NCI-H1930 (cell line): Measurements from ENCODE around the gene PPY.
"Not testable (repeated sequence)": the region's sequence is repeated elsewhere in the genome, so short reads cannot be mapped to it uniquely, and the experiment has no call there.

Experiments
- DNase-seq, 2 experiments: peaks; one replicate each; lab custom pipeline; 2025; lab: John Stamatoyannopoulos, UW

Gene PPY

GRCh38 chr17:43942051-43942685, at the start of gene PPY:
Gene PPY (minus strand): TSS chr17:43942476. CDS start chr17:43941654, 822 bp downstream.
- no peak for DNase-seq

GRCh38 chr17:43988301-43988700, 46.0 kb upstream of the PPY start:
- DNase-seq: no peak

GRCh38 chr17:43987131-43988021, 45.1 kb upstream of the PPY start:
- no peak for DNase-seq

GRCh38 chr17:43986225-43986981, 44.1 kb upstream of the PPY start:
- DNase-seq: no peak

GRCh38 chr17:43984521-43984920, 42.2 kb upstream of the PPY start:
- no peak for DNase-seq

- no peak for DNase-seq
Measured at GRCh38 chr17:43983515-43984411, 41.5 kb upstream of the PPY start.

- DNase-seq: no peak
Measured at GRCh38 chr17:43983196-43983514, 40.9 kb upstream of the PPY start.

GRCh38 chr17:43982171-43982570, 39.9 kb upstream of the PPY start:
- DNase-seq: no peak

GRCh38 chr17:43979671-43980070, 37.4 kb upstream of the PPY start:
- no peak for DNase-seq

- DNase-seq: no peak
Measured at GRCh38 chr17:43979011-43979410, 36.7 kb upstream of the PPY start.

- no peak for DNase-seq
Measured at GRCh38 chr17:43978078-43978477, 35.8 kb upstream of the PPY start.

- DNase-seq: no peak
Measured at GRCh38 chr17:43976963-43977837, 34.9 kb upstream of the PPY start.

GRCh38 chr17:43975898-43976297, 33.6 kb upstream of the PPY start:
- no peak for DNase-seq

GRCh38 chr17:43974382-43975266, 32.3 kb upstream of the PPY start:
- no peak for DNase-seq

GRCh38 chr17:43972444-43973212, 30.4 kb upstream of the PPY start:
- DNase-seq: not testable (repeated sequence)

- DNase-seq: not testable (repeated sequence)
Measured at GRCh38 chr17:43971436-43971835, 29.2 kb upstream of the PPY start.

GRCh38 chr17:43970366-43970765, 28.1 kb upstream of the PPY start:
- no peak for DNase-seq

GRCh38 chr17:43967251-43967875, 25.1 kb upstream of the PPY start:
- no peak for DNase-seq
